ENCODE results near the gene CARD19. TPM values are rescaled to one million over a fixed set of nuclear protein-coding genes. Genes with fewer than 3 reads are reported as not detected.

The CARD19 gene
- total and polyA plus RNA-seq, 9 of the 15 experiments (the other 6 are each of a cell fraction or from before 2014, with no cell fraction given): 0.90 to 34.9 (median 14.6) TPM

- no peak for TF ChIP-seq CHD7 (IDR thresholded peaks at IDR 0.05; ENCODE audit: low read depth, low read length)
- peak; percentile 72 for TF ChIP-seq CHD1 (IDR thresholded peaks at IDR 0.05; ENCODE audit: low read length)
These were observed 36.9 kb upstream of the CARD19 start (continued) for GRCh38 chr9:93059011-93059714.

All from K562 (cell line).